ENCODE results near the gene SPEG.

The SPEG gene

DNA sequence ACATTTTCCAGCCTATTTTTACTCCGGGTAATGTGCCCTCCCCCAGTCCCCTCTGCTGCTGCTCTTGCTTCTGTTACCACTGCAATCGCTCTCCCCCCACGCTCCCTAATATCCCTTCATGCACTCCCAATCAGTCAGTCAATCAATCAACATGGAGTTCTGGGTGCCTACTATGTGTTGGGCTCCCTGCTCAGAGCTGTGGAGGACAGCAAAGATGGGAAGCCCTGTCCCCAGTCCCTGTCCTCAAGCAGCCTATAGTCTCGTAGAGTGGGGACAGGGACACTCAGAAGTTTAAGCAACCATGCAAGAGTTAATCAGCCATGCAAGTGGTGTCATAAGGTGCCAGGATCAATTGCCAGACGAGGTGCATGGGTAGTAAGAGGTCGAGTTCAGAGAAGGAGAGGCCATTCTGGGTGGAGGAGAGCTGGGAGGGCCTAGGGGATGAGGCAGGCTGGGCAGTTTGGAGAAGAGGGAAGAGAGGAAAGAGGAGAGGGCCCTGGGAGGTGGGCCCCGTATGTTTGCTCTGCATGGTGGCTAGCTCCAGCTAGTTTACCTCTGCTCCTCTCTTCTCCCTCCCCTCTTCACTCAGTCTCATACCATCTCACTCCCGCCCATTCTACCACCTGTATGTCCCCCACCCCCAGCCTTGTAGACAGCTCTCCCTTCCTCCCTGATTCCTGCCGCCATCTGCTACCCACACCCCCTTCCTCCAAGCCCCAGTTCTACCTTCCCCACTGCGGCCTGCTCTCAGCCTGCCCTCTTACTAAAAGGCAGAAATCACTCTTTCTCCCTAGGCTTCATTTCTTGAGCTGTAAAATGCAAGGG lies 83.5 kb downstream of the SPEG start:
- no peak for FAIRE-seq

- no peak for FAIRE-seq
Measured at GRCh38 chr2:219519526-219519916, 84.9 kb downstream of the SPEG start.

GRCh38 chr2:219520079-219520478 lies 85.4 kb downstream of the SPEG start:
- FAIRE-seq, result no peak

GRCh38 chr2:219521066-219521880 lies 86.6 kb downstream of the SPEG start:
- no peak for FAIRE-seq

GRCh38 chr2:219522111-219523030 lies 87.7 kb downstream of the SPEG start:
- FAIRE-seq, result no peak

- no peak for FAIRE-seq
Measured at GRCh38 chr2:219523031-219523671, 88.5 kb downstream of the SPEG start.

DNA sequence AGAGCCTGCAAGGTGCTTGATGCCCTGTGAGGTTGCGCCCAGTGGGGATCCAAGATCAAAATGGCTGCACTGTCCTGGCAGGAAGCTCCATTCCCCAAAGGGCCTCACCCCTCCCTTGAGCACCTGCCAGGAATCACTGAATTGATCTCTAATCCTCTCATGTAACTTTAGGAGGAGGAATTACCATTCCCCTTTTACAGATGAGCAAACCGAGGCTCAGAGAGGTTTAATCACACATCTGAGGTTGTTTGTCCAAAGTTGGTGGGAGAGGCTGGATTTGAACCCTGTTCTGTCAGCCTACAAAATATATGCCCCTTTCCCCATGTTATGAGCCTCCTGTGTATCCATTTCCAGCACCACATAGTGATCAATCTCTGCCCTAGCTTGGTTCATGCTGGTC lies 90.2 kb downstream of the SPEG start:
- no peak for FAIRE-seq

DNA sequence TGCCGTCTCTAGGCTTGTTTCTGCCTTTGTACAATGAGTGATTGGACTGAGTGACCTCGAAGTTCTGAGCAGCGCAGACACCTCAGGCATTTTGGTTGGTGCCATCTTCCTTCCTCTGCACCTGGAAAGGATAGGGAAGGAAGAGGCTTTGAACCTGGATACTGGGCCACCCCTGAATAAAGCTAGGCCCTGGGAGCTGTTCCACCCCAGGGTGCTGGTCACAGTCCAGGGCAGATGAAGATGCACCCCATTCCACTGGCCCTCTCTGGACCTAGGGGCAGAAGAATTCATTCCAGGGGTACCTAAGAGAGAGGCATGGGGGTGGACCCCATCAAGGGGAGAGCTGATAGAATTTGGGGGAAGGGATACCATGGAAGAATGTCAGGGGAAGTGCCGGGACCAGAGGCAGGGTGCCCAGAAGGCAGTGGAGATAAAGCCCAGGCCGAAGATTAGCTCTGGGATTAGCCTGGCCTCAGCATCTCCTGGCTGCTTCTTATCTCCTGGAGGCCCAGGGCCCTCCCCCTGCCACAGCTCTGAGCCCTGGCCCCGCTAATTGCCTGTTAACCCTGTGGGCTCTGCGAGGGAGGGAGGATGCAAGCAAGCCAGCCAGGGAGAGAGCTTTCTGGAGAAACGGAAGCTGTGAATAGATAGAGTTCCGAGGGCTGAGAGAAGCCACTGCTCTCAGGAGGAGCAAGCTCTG lies 91.0 kb downstream of the SPEG start:
- FAIRE-seq, result no peak

- no peak for FAIRE-seq
Measured at GRCh38 chr2:219526320-219527075, 91.9 kb downstream of the SPEG start.

GRCh38 chr2:219527076-219527394 lies 92.4 kb downstream of the SPEG start:
- no peak for FAIRE-seq

DNA sequence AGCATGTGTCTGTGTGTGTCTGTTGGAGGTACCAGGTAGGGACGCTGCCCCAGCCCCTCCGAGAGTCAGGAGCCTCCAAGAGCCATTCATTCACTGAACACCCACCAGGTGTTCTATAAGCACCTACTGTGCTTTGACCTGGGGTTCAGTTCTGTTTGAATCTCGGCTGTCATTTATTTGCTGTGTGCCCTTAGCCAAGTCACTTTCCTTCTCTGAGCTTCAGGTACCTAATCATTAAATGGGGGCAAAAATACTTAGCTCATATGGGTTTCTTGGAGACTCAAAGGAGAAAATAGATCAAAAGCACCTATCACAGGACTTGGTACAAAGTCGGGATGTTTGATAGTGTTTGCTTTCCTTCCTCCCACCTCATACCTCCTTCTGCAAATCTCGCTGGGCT lies 92.8 kb downstream of the SPEG start:
- FAIRE-seq, result no peak

GRCh38 chr2:219530048-219530963 lies 95.7 kb downstream of the SPEG start:
- no peak for FAIRE-seq

DNA sequence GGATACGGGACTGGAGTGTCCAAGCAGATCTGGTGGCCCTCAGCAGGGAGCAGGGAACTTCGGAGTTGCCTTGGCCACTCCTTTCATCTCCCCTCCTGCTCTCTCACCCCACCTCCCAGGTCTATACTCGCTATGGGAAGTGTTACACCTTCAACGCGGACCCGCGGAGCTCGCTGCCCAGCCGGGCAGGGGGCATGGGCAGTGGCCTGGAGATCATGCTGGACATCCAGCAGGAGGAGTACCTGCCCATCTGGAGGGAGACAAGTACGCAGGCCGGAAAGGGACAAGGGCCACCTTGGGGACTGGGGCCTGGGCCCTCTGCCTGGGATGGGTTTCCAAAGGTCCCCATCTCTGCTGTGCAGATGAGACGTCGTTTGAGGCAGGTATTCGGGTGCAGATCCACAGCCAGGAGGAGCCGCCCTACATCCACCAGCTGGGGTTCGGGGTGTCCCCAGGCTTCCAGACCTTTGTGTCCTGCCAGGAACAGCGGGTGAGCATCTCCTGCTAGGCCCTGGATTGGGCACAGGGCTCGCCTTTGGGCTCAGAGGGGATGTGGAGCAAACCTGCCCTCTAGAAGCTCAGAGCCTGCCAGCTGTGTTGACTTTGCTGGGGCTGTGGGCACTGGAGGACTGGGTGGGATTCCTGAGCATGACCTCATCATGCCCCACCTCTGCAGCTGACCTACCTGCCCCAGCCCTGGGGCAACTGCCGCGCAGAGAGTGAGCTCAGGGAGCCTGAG lies 97.2 kb downstream of the SPEG start:
- no peak for FAIRE-seq

- no peak for FAIRE-seq
Measured at GRCh38 chr2:219532378-219532649, 97.7 kb downstream of the SPEG start.

GRCh38 chr2:219533930-219534661 lies 99.5 kb downstream of the SPEG start:
- FAIRE-seq, result no peak

DNA sequence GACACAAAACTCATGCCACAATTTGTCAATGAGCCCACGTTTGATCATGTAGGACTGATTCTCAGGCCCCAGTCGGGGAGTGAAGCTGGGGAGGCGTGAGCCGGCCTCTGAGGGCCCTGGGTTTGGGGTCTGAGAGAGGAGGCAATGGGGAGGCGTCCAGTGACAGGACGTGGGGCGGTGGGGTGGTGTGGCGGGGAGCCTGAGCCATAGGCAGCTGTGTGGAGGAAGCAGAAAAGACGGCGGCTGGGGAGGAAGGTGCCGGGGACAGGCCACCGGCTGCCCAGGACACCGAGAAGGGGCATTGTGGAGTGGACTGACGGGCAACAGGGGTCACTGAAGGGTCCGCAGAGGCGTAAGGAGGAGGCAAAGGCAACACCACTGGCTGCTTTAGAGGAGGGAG lies 101.8 kb downstream of the SPEG start:
- FAIRE-seq, result no peak

GRCh38 chr2:219536967-219537366 lies 102.3 kb downstream of the SPEG start:
- FAIRE-seq, result no peak

DNA sequence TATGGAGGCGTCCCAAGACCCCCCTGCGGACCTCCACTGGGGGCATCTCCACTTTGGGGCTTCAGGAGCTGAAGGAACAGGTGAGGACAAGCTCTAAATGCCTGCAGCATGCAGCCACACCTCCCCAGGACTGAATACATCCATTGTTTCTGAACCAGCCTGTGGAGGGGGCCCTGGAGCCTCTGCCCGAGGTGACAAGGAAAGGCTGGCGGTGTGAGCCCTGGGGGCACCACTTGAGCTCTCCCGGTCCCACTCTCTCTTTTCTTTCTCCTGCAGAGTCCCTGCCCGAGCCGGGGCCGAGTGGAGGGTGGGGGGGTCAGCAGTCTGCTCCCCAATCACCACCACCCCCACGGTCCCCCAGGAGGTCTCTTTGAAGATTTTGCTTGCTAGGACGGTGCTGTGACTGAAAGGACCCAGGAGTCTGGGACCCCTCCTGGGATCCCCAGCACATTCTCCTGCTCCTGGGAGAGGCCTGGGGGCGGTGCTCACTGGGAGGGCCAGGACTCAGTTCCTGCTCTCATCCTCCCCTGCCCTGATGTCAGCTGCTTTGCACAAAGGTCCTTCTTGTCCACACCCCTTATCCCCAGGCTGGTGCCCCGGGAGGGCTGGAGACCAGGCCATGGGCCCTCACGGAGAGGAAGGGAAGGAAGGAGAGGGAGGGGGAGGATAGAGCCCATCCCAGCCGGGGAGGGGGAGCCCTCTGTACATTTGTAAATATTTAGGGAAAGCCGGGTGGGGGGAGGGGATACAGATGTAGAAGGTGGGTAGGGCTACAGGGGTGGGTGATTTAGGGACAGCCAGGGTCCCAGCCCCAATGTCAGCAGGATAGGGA lies 103.2 kb downstream of the SPEG start:
- FAIRE-seq, result no peak
